Kidney (tissue), 14 donors: Measurements from ENCODE around the gene ORM2. TPM values are rescaled to one million over a fixed set of nuclear protein-coding genes. Genes with fewer than 3 reads are reported as not detected.
"Not testable (repeated sequence)": the region's sequence is repeated elsewhere in the genome, so short reads cannot be mapped to it uniquely, and the experiment has no call there.

Experiments used
- DNase-seq, 5 donors: peaks; one replicate each; pipeline ENCODE4 v3.0.0-alpha.2; 2013 to 2020
- FAIRE-seq: peaks from 2 replicates; lab custom pipeline; 2012; peaks lifted over from hg19 to GRCh38; lab: Jason Lieb, UNC
- H3K27ac ChIP-seq, 2 donors: one replicate each; pipeline ENCODE4 v1.7.0; 2013; ENCODE audit warnings: low read depth in 2 of 2, low read length in 2 of 2, inconsistent platforms in 1 of 2
- H3K27me3 ChIP-seq: one replicate; pipeline ENCODE4 v1.7.1; 2013; ENCODE audit warnings: low read length, inconsistent platforms; ENCODE audit not compliant: control insufficient read depth, insufficient read depth
- H3K36me3 ChIP-seq, 3 donors: one replicate each; pipeline versions ENCODE4 v1.7.0 to v1.7.1; 2013; ENCODE audit warnings: low read length in 3 of 3, control low read depth in 1 of 3, inconsistent platforms in 1 of 3; ENCODE audit not compliant: insufficient read depth in 3 of 3, control insufficient read depth in 2 of 3
- H3K4me1 ChIP-seq, 3 donors: one replicate each; pipeline versions ENCODE4 v1.7.0 to v1.7.1; 2013; ENCODE audit warnings: low read length in 3 of 3, inconsistent platforms in 1 of 3, low read depth in 1 of 3; ENCODE audit not compliant: control insufficient read depth in 2 of 3, insufficient read depth in 2 of 3
- H3K4me3 ChIP-seq, 3 donors: one replicate each; pipeline versions ENCODE4 v1.7.0 to v1.8.1; 2013; ENCODE audit warnings: low read length in 3 of 3, control low read depth in 1 of 3, inconsistent platforms in 1 of 3
- H3K9ac ChIP-seq, 3 donors: one replicate each; pipeline versions ENCODE4 v1.7.0 to v1.7.1; 2013; ENCODE audit warnings: low read length in 3 of 3, control low read depth in 1 of 3, inconsistent platforms in 1 of 3
- H3K9me3 ChIP-seq, 3 donors: one replicate each; pipeline versions ENCODE4 v1.7.0 to v1.7.1; 2013; ENCODE audit warnings: low read length in 3 of 3, control low read depth in 1 of 3, inconsistent platforms in 1 of 3; ENCODE audit not compliant: control insufficient read depth in 2 of 3, insufficient read depth in 1 of 3
- CTCF ChIP-seq: IDR thresholded peaks from 3 replicates; pipeline ENCODE4 v1.5.1; 2012; ENCODE audit warnings: mild to moderate bottlenecking, moderate library complexity, borderline replicate concordance; ENCODE audit not compliant: insufficient read depth; ENCODE audit errors: extremely low read depth
- intact Hi-C: fragments of 100-400 bp; cut with DNase I; formaldehyde crosslinking; loops from one replicate; pipeline ENCODE4 v1.11.1; 2022
- polyA plus RNA-seq: library from polyadenylated mRNA; stranded (reverse); fragments of 350-450 nt; fragmentation: Illumina TruSeq; extraction: RNeasy Lipid Tissue Mini Kit (QIAGEN cat#74804); gene quantifications from one replicate; pipeline ENCODE4 v1.2.3, GENCODE V29; 2014; ENCODE audit warnings: low read depth, low replicate concordance; ENCODE audit not compliant: insufficient read depth
- total RNA-seq: library from RNA; stranded (reverse); fragmentation: NEBNext Ultra II Directional; extraction: Animal tissue kit (Norgen Biotek cat#: 25700); gene quantifications from one replicate; pipeline ENCODE4 v1.2.1, GENCODE V29; 2021
- donor health status: control.
- donor health status: control.
- donor health status: control.
- donor health status: control.
- donor health status: control.
- donor health status: DM: yes; HTN: yes; CAD: no.
- donor health status: Normal renal cell carcinoma (clear cell type).

Gene ORM2
- total and polyA plus RNA-seq, 2 donors from 2014 or later = not detected

- H3K9me3 ChIP-seq, H3K36me3 ChIP-seq, H3K4me1 ChIP-seq, intact Hi-C loops, H3K27me3 ChIP-seq, H3K27ac ChIP-seq, FAIRE-seq, H3K9ac ChIP-seq, H3K4me3 ChIP-seq: not testable (repeated sequence)
- peak in 1 of 5 donors; percentile 35 for DNase-seq
These were observed 2.9 kb downstream of the ORM2 start for GRCh38 chr9:114332474-114333040.

- intact Hi-C loops, FAIRE-seq, H3K4me3 ChIP-seq, DNase-seq, H3K4me1 ChIP-seq, H3K9me3 ChIP-seq, H3K27me3 ChIP-seq, H3K9ac ChIP-seq, H3K27ac ChIP-seq, H3K36me3 ChIP-seq: not testable (repeated sequence)
These were observed 4.0 kb downstream of the ORM2 start for GRCh38 chr9:114333718-114334117.

GRCh38 chr9:114334490-114334889 is 4.8 kb downstream of the ORM2 start:
- Histone ChIP-seq H3K4me3 (no peak overlapping the region), H3K9ac (no peak overlapping the region), H3K9me3 (no peaks in the 10 kb centered on the region), H3K4me1 (no peaks in the 10 kb centered on the region), H3K27ac (no peak overlapping the region), H3K27me3 (no peaks in the 10 kb centered on the region), H3K36me3 (peaks cover 0 to 5% (median 2%) of the 10 kb centered on the region in 3 donors)
- FAIRE-seq (no peak), DNase-seq (peak in 1 of 5 donors; percentile 33)
- TF ChIP-seq CTCF = no peak
- intact Hi-C loops = no loop called here

- H3K36me3 ChIP-seq = peaks cover 0 to 5% (median 2%) of the 10 kb centered on the region in 3 donors
- H3K27me3 ChIP-seq = no peaks in the 10 kb centered on the region
- no peak for FAIRE-seq
- no peaks in the 10 kb centered on the region for H3K9me3 ChIP-seq
- H3K9ac ChIP-seq = no peak overlapping the region
- no peak overlapping the region for H3K4me3 ChIP-seq
- no peaks in the 10 kb centered on the region for H3K4me1 ChIP-seq
- TF ChIP-seq CTCF = no peak
- intact Hi-C loops = no loop called here
- DNase-seq = peak in 1 of 5 donors; percentile 18
- H3K27ac ChIP-seq = no peak overlapping the region
These were observed 6.1 kb downstream of the ORM2 start for GRCh38 chr9:114335745-114336144.
